ENCODE measurements around the gene RGS7. TPM values are rescaled to one million over a fixed set of nuclear protein-coding genes. Genes with fewer than 3 reads are reported as not detected.
"Not testable (repeated sequence)": the region's sequence is repeated elsewhere in the genome, so short reads cannot be mapped to it uniquely, and the experiment has no call there.

The RGS7 gene
- total and polyA plus RNA-seq, 10 of the 15 experiments (the other 5 are each of a cell fraction or from before 2014, with no cell fraction given), result not detected

DNA sequence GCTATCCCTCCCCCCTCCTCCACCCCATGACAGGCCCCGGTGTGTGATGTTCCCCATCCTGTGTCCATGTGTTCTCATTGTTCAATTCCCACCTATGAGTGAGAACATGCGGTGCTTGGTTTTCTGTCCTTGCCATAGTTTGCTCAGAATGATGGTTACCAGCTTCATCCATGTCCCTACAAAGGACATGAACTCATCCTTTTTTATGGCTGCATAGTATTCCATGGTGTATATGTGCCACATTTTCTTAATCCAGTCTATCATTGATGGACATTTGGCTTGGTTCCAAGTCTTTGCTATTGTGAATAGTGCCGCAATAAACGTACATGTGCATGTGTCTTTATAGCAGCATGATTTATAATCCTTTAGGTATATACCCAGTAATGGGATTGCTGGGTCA, 461.6 kb downstream of the RGS7 start:
- H2AFZ ChIP-seq (ENCODE audit: control insufficient read depth, low read depth, low read length); H3K4me2 ChIP-seq (ENCODE audit: control insufficient read depth, insufficient read depth); DNase-seq (ENCODE audit: low read depth, low spot score); H3K36me3 ChIP-seq (ENCODE audit: control insufficient read depth in 2 of 2, insufficient read depth in 2 of 2, low read length in 1 of 2); H3K9me3 ChIP-seq (replicated peaks; ENCODE audit: control insufficient read depth, insufficient read depth, low read length); RAD21 ChIA-PET (ENCODE audit: unreplicated experiment); H3K27ac ChIP-seq (ENCODE audit: control insufficient read depth, insufficient read depth); FAIRE-seq; H3K4me3 ChIP-seq; H3K79me2 ChIP-seq (ENCODE audit: control insufficient read depth, insufficient read depth, low read length); CTCF ChIA-PET; POLR2A ChIA-PET; H4K20me1 ChIP-seq (ENCODE audit: control insufficient read depth, insufficient read depth); SMC1A ChIA-PET (ENCODE audit: uncharacterized antibody, unreplicated experiment); BruUV-seq (replicated peaks); ATAC-seq; in situ Hi-C loops (cut with MboI); H3K9ac ChIP-seq (ENCODE audit: control insufficient read depth, insufficient read depth, low read length); H3K27me3 ChIP-seq (replicated peaks in 1 of 2; ENCODE audit: control insufficient read depth in 2 of 2, insufficient read depth in 2 of 2, low read length in 1 of 2); intact Hi-C loops (cut with micrococcal nuclease; ENCODE audit: unreplicated experiment); H3K4me1 ChIP-seq (ENCODE audit: control insufficient read depth, insufficient read depth, low read length): not testable (repeated sequence)
- 52% methylated on average over 4 of the region's 4 CpGs for WGBS (ENCODE audit: insufficient coverage, insufficient replicate concordance, low lambda C conversion rate, missing lambda C conversion rate)

DNA sequence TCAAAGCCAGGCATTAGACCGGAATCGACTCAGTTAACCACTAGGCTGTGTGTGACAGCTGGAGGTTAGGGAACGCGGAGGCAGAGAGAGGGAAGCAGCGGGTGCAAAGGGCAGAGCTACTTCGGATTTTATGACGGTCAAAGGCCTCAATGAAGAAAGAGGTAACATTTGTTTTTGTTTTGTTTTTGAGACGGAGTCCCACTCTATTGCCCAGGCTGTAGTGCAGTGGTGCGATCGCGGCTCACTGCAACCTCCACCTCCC, 468.3 kb downstream of the RGS7 start:
- FAIRE-seq (no peak), DNase-seq (ENCODE audit: low read depth, low spot score) (no peak), ATAC-seq (no peak)
- SMC1A ChIA-PET (ENCODE audit: uncharacterized antibody, unreplicated experiment), result no interaction called here
- Histone ChIP-seq H3K4me2 (ENCODE audit: control insufficient read depth, insufficient read depth) (no peak overlapping the region), H3K9me3 (replicated peaks; ENCODE audit: control insufficient read depth, insufficient read depth, low read length) (no peaks in the 10 kb centered on the region), H2AFZ (ENCODE audit: control insufficient read depth, low read depth, low read length) (no peak overlapping the region), H3K4me3 (no peak overlapping the region), H3K79me2 (ENCODE audit: control insufficient read depth, insufficient read depth, low read length) (no peaks in the 10 kb centered on the region), H4K20me1 (ENCODE audit: control insufficient read depth, insufficient read depth) (no peaks in the 10 kb centered on the region), H3K9ac (ENCODE audit: control insufficient read depth, insufficient read depth, low read length) (no peak overlapping the region), H3K27me3 (replicated peaks in 1 of 2; ENCODE audit: control insufficient read depth in 2 of 2, insufficient read depth in 2 of 2, low read length in 1 of 2) (no peaks in the 10 kb centered on the region), H3K27ac (ENCODE audit: control insufficient read depth, insufficient read depth) (no peak overlapping the region), H3K36me3 (ENCODE audit: control insufficient read depth in 2 of 2, insufficient read depth in 2 of 2, low read length in 1 of 2) (no peaks in the 10 kb centered on the region), H3K4me1 (ENCODE audit: control insufficient read depth, insufficient read depth, low read length) (no peaks in the 10 kb centered on the region)
- CTCF ChIA-PET, result interaction anchor here (1.2 to 2.1 kb wide), 2 partner anchors 597 to 624 kb away, joined by 3 to 16 read pairs; no protein-coding TSS in a partner anchor
- POLR2A ChIA-PET, result no interaction called here
- TF ChIP-seq, protein P1, sequence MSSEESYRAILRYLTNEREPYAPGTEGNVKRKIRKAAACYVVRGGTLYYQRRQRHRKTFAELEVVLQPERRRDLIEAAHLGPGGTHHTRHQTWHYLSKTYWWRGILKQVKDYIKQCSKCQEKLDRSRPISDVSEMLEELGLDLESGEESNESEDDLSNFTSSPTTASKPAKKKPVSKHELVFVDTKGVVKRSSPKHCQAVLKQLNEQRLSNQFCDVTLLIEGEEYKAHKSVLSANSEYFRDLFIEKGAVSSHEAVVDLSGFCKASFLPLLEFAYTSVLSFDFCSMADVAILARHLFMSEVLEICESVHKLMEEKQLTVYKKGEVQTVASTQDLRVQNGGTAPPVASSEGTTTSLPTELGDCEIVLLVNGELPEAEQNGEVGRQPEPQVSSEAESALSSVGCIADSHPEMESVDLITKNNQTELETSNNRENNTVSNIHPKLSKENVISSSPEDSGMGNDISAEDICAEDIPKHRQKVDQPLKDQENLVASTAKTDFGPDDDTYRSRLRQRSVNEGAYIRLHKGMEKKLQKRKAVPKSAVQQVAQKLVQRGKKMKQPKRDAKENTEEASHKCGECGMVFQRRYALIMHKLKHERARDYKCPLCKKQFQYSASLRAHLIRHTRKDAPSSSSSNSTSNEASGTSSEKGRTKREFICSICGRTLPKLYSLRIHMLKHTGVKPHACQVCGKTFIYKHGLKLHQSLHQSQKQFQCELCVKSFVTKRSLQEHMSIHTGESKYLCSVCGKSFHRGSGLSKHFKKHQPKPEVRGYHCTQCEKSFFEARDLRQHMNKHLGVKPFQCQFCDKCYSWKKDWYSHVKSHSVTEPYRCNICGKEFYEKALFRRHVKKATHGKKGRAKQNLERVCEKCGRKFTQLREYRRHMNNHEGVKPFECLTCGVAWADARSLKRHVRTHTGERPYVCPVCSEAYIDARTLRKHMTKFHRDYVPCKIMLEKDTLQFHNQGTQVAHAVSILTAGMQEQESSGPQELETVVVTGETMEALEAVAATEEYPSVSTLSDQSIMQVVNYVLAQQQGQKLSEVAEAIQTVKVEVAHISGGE (CRISPR knock-in tag; IDR thresholded peaks at IDR 0.05), result no peak
- TF ChIP-seq ZSCAN29 (IDR thresholded peaks at IDR 0.05) (no peak), FOXM1 (IDR thresholded peaks at IDR 0.05; ENCODE audit: low read depth, low read length) (no peak)
- in situ Hi-C loops (cut with MboI) (loop anchor here (10.0 kb wide), 1 partner anchor 596 kb away; no protein-coding TSS in a partner anchor), intact Hi-C loops (cut with micrococcal nuclease; ENCODE audit: unreplicated experiment) (loop anchor here (1.0 to 10.0 kb wide), 4 partner anchors 59 to 614 kb away; no protein-coding TSS in a partner anchor)
- no TSS peak for BruUV-seq (replicated peaks)
- WGBS (ENCODE audit: insufficient coverage, insufficient replicate concordance, low lambda C conversion rate, missing lambda C conversion rate), result 62% methylated on average over 10 of the region's 11 CpGs
- RAD21 ChIA-PET (ENCODE audit: unreplicated experiment), result no interaction called here

All from GM12878 (cell line).